ENCODE results near the gene PPP2R5C.
"Not testable (repeated sequence)": the region's sequence is repeated elsewhere in the genome, so short reads cannot be mapped to it uniquely, and the experiment has no call there.

PPP2R5C gene

GRCh38 chr14:101740981-101741380, 20.5 kb upstream of the PPP2R5C start:
- no peak for ATAC-seq
- TF ChIP-seq ZNF70 (CRISPR knock-in tag; IDR thresholded peaks at IDR 0.05) (no peak), OSR1 (CRISPR knock-in tag; IDR thresholded peaks at IDR 0.05) (no peak)
- TF ChIP-seq, protein P1, sequence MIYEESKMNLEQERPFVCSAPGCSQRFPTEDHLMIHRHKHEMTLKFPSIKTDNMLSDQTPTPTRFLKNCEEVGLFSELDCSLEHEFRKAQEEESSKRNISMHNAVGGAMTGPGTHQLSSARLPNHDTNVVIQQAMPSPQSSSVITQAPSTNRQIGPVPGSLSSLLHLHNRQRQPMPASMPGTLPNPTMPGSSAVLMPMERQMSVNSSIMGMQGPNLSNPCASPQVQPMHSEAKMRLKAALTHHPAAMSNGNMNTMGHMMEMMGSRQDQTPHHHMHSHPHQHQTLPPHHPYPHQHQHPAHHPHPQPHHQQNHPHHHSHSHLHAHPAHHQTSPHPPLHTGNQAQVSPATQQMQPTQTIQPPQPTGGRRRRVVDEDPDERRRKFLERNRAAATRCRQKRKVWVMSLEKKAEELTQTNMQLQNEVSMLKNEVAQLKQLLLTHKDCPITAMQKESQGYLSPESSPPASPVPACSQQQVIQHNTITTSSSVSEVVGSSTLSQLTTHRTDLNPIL (CRISPR knock-in tag; IDR thresholded peaks at IDR 0.05; ENCODE audit: low read depth) = no peak
- TF ChIP-seq, protein P2, sequence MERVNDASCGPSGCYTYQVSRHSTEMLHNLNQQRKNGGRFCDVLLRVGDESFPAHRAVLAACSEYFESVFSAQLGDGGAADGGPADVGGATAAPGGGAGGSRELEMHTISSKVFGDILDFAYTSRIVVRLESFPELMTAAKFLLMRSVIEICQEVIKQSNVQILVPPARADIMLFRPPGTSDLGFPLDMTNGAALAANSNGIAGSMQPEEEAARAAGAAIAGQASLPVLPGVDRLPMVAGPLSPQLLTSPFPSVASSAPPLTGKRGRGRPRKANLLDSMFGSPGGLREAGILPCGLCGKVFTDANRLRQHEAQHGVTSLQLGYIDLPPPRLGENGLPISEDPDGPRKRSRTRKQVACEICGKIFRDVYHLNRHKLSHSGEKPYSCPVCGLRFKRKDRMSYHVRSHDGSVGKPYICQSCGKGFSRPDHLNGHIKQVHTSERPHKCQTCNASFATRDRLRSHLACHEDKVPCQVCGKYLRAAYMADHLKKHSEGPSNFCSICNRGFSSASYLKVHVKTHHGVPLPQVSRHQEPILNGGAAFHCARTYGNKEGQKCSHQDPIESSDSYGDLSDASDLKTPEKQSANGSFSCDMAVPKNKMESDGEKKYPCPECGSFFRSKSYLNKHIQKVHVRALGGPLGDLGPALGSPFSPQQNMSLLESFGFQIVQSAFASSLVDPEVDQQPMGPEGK (CRISPR knock-in tag; IDR thresholded peaks at IDR 0.05; ENCODE audit: borderline replicate concordance) = no peak

DNA sequence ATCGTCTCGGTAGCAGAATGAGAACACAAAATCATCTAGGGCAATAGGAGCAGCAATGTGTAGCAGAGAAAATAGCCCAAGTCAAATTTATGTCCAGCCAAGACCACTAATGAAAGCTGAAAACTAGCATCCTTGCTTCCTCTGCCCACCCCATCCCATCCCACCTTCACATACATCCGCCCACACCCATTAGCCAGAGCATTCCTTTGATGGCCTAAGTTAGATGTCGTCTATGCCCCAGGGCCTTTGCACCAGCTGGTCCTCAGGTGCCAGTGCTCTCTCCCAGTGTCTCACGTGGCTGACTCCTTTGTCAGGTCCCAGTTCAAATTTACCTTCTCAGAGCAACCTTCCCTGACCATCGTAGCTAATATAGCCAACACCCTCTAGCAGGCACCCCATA, 17.8 kb upstream of the PPP2R5C start:
- no peak for TF ChIP-seq CSDC2 (CRISPR knock-in tag; IDR thresholded peaks at IDR 0.05)
- no peak for TF ChIP-seq ESRRG (CRISPR knock-in tag; IDR thresholded peaks at IDR 0.05)
- TF ChIP-seq ZC3H10 (CRISPR knock-in tag; IDR thresholded peaks at IDR 0.05) = no peak
- no peak for TF ChIP-seq PPARA (CRISPR knock-in tag; IDR thresholded peaks at IDR 0.05; ENCODE audit: borderline replicate concordance)
- TF ChIP-seq ZFP3 (CRISPR knock-in tag; IDR thresholded peaks at IDR 0.05) = no peak
- no peak for TF ChIP-seq BACH2 (CRISPR knock-in tag; IDR thresholded peaks at IDR 0.05; ENCODE audit: borderline replicate concordance)
- TF ChIP-seq RARB (CRISPR knock-in tag; IDR thresholded peaks at IDR 0.05) = no peak
- TF ChIP-seq ARNTL (CRISPR knock-in tag; IDR thresholded peaks at IDR 0.05; ENCODE audit: borderline replicate concordance, low read depth) = no peak
- TF ChIP-seq ISL1 (CRISPR knock-in tag; IDR thresholded peaks at IDR 0.05) = no peak
- no peak for TF ChIP-seq SNAI2 (CRISPR knock-in tag; IDR thresholded peaks at IDR 0.05)
- TF ChIP-seq, protein P1 (CRISPR knock-in tag; IDR thresholded peaks at IDR 0.05; ENCODE audit: low read depth) = no peak
- TF ChIP-seq, protein P3, sequence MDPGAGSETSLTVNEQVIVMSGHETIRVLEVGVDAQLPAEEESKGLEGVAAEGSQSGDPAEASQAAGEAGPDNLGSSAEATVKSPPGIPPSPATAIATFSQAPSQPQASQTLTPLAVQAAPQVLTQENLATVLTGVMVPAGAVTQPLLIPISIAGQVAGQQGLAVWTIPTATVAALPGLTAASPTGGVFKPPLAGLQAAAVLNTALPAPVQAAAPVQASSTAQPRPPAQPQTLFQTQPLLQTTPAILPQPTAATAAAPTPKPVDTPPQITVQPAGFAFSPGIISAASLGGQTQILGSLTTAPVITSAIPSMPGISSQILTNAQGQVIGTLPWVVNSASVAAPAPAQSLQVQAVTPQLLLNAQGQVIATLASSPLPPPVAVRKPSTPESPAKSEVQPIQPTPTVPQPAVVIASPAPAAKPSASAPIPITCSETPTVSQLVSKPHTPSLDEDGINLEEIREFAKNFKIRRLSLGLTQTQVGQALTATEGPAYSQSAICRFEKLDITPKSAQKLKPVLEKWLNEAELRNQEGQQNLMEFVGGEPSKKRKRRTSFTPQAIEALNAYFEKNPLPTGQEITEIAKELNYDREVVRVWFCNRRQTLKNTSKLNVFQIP (CRISPR knock-in tag; IDR thresholded peaks at IDR 0.05; ENCODE audit: borderline replicate concordance, low read depth) = no peak
- no peak for TF ChIP-seq GLIS3 (CRISPR knock-in tag; IDR thresholded peaks at IDR 0.05)
- no peak for TF ChIP-seq ZNF8 (CRISPR knock-in tag; IDR thresholded peaks at IDR 0.05)
- TF ChIP-seq, protein P4, sequence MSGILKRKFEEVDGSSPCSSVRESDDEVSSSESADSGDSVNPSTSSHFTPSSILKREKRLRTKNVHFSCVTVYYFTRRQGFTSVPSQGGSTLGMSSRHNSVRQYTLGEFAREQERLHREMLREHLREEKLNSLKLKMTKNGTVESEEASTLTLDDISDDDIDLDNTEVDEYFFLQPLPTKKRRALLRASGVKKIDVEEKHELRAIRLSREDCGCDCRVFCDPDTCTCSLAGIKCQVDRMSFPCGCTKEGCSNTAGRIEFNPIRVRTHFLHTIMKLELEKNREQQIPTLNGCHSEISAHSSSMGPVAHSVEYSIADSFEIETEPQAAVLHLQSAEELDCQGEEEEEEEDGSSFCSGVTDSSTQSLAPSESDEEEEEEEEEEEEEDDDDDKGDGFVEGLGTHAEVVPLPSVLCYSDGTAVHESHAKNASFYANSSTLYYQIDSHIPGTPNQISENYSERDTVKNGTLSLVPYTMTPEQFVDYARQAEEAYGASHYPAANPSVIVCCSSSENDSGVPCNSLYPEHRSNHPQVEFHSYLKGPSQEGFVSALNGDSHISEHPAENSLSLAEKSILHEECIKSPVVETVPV (CRISPR knock-in tag; IDR thresholded peaks at IDR 0.05) = no peak
- TF ChIP-seq, protein P5, sequence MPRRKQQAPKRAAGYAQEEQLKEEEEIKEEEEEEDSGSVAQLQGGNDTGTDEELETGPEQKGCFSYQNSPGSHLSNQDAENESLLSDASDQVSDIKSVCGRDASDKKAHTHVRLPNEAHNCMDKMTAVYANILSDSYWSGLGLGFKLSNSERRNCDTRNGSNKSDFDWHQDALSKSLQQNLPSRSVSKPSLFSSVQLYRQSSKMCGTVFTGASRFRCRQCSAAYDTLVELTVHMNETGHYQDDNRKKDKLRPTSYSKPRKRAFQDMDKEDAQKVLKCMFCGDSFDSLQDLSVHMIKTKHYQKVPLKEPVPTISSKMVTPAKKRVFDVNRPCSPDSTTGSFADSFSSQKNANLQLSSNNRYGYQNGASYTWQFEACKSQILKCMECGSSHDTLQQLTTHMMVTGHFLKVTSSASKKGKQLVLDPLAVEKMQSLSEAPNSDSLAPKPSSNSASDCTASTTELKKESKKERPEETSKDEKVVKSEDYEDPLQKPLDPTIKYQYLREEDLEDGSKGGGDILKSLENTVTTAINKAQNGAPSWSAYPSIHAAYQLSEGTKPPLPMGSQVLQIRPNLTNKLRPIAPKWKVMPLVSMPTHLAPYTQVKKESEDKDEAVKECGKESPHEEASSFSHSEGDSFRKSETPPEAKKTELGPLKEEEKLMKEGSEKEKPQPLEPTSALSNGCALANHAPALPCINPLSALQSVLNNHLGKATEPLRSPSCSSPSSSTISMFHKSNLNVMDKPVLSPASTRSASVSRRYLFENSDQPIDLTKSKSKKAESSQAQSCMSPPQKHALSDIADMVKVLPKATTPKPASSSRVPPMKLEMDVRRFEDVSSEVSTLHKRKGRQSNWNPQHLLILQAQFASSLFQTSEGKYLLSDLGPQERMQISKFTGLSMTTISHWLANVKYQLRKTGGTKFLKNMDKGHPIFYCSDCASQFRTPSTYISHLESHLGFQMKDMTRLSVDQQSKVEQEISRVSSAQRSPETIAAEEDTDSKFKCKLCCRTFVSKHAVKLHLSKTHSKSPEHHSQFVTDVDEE (CRISPR knock-in tag; IDR thresholded peaks at IDR 0.05) = no peak
- no peak for TF ChIP-seq ZFP30 (CRISPR knock-in tag; IDR thresholded peaks at IDR 0.05)
- TF ChIP-seq ZNF70 (CRISPR knock-in tag; IDR thresholded peaks at IDR 0.05) = no peak
- no peak for ATAC-seq

GRCh38 chr14:101744382-101744781, 17.1 kb upstream of the PPP2R5C start:
- ATAC-seq = not testable (repeated sequence)

DNA sequence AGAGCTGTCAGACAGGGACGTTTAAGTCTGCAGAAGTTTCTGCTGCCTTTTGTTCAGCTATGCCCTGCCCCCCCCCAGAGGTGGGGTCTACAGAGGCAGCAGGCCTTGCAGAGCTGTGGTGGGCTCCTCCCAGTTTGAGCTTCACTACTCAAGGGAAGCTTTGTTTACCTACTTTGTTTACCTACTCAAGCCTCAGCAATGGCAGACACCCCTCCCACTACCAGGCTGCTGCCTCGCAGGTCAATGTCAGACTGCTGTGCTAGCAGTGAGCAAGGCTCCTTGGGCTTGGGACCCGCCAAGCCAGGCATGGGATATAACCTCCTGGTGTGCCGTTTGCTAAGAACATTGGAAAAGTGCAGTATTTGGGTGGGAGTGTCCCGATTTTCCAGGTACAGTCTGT, 11.8 kb upstream of the PPP2R5C start:
- not testable (repeated sequence) for ATAC-seq

All from SK-N-SH treated with all-trans-retinoic acid at 6 μM for 48 hours (cell line).